Panc1 (cell line): ENCODE data around the gene MPRIP.

Experiments
- SIN3A ChIP-seq: IDR thresholded peaks from 2 replicates; pipeline ENCODE4 v1.6.1; 2012; ENCODE audit warnings: low read depth, mild to moderate bottlenecking, low read length, moderate library complexity, borderline replicate concordance; ENCODE audit not compliant: insufficient read depth
- TF ChIP-seq, protein P1 (sequence below): fragments of 450-650 bp; IDR thresholded peaks from 2 replicates; pipeline ENCODE4 v1.5.1; 2017; ENCODE audit warnings: mild to moderate bottlenecking

DNA sequence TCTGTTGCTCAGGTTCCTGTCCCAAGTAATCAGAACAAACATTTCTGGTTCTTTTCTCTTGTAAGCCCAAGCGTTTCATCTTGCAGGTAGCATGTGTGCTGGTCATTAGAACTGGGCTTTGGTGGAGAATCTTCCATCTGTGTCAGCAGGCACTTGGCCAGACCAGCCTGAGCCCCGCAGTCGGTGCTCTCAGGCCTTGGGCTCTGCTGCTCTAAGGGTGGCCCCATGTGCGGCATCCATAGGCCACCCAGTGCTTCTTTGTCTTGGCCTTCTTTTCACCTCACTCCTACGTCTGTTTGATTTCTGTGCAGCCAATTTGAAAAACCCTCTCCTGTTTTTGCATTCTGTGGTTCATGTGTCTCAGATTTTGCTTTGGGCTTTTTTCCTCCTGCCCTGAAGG is 112.3 kb downstream of the MPRIP start:
- TF ChIP-seq, protein P1, sequence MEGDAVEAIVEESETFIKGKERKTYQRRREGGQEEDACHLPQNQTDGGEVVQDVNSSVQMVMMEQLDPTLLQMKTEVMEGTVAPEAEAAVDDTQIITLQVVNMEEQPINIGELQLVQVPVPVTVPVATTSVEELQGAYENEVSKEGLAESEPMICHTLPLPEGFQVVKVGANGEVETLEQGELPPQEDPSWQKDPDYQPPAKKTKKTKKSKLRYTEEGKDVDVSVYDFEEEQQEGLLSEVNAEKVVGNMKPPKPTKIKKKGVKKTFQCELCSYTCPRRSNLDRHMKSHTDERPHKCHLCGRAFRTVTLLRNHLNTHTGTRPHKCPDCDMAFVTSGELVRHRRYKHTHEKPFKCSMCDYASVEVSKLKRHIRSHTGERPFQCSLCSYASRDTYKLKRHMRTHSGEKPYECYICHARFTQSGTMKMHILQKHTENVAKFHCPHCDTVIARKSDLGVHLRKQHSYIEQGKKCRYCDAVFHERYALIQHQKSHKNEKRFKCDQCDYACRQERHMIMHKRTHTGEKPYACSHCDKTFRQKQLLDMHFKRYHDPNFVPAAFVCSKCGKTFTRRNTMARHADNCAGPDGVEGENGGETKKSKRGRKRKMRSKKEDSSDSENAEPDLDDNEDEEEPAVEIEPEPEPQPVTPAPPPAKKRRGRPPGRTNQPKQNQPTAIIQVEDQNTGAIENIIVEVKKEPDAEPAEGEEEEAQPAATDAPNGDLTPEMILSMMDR: no peak
- TF ChIP-seq SIN3A: no peak
